Astrocyte of the spinal cord (primary cell): ENCODE results near the gene UBE2E2.

ENCODE experiments used
- DNase-seq: peaks from one replicate; pipeline ENCODE4 v3.0.0; 2011; ENCODE audit warnings: low read depth, low spot score
- H3K4me3 ChIP-seq: 2 replicates; pipeline ENCODE4 v1.5.1; 2011; ENCODE audit warnings: low read depth, mild to moderate bottlenecking, low read length, moderate library complexity
- in situ Hi-C: cut with HindIII; loops from 2 replicates; pipeline ENCODE4 v1.10.0; 2017; ENCODE audit warnings: low sequenced_read_pairs
- TF ChIP-seq, protein P1 (sequence below): IDR thresholded peaks from 2 replicates; pipeline ENCODE4 v1.5.1; 2012; ENCODE audit warnings: low read depth, mild to moderate bottlenecking, low read length, inconsistent platforms

The UBE2E2 gene

DNA sequence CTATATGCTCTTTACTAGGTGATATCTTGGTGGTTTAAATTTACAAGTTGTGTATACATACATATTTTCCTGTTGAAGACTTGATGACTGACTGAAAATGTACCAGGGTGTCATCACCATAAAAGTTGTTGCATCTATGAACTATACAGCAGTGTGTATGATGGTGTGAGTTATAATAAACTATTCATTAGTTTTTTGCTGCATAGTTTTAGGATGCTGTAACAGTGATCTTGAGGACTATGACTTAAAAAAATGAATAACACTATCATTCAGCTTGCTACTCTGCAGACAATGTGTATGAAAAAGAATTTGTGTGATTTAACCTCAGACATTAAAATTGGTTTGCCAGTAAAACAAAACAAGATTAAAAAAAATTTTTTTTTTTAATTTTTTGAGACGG is 49.0 kb downstream of the UBE2E2 start:
- in situ Hi-C loops, result no loop called here

DNA sequence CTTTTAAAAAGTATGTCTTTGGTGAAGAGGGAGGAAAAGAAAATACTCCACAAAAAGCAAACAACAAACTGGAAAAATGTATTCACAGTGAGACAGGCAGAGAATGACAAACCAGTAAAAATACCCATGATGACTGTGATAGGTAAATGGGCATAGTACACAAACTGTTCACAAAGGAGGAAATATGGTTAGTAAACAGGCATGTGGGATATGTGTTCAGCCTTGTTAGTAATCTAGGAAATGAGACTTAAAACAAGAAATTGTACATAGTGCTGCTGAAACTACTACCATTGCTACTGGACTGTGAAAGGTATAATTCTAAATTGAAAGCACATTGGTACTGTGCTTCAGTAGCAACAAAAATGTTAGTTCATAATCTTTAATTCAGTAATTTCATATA is 50.1 kb downstream of the UBE2E2 start:
- no peak overlapping the region for H3K4me3 ChIP-seq
- in situ Hi-C loops, result no loop called here
- DNase-seq, result no peak
- TF ChIP-seq, protein P1, sequence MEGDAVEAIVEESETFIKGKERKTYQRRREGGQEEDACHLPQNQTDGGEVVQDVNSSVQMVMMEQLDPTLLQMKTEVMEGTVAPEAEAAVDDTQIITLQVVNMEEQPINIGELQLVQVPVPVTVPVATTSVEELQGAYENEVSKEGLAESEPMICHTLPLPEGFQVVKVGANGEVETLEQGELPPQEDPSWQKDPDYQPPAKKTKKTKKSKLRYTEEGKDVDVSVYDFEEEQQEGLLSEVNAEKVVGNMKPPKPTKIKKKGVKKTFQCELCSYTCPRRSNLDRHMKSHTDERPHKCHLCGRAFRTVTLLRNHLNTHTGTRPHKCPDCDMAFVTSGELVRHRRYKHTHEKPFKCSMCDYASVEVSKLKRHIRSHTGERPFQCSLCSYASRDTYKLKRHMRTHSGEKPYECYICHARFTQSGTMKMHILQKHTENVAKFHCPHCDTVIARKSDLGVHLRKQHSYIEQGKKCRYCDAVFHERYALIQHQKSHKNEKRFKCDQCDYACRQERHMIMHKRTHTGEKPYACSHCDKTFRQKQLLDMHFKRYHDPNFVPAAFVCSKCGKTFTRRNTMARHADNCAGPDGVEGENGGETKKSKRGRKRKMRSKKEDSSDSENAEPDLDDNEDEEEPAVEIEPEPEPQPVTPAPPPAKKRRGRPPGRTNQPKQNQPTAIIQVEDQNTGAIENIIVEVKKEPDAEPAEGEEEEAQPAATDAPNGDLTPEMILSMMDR, result no peak

More for the DNA sequence above, 49.0 kb downstream of the UBE2E2 start:
- no peak overlapping the region for H3K4me3 ChIP-seq
- TF ChIP-seq, protein P1, result no peak
- no peak for DNase-seq

DNA sequence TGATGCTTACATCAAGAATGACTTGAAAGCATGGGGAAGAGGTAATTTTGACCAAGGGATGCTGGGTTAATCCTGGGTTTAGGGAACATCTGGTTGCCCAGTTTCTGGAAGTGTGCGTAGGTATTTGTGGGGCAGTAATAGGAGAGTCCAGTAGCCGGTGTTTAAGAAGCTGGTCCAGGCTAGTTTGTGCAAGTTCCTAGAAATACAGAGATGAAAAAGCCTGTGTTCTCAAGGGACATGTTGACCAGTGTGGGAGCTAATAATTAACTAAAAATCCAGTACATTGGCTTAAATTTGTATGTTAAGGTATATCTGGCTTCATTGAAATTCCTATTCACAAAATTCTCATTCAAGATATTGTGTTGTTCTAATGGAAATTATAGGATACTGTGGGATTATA is 51.2 kb downstream of the UBE2E2 start:
- TF ChIP-seq, protein P1, result no peak
- DNase-seq, result no peak
- in situ Hi-C loops, result no loop called here
- H3K4me3 ChIP-seq, result no peak overlapping the region

DNA sequence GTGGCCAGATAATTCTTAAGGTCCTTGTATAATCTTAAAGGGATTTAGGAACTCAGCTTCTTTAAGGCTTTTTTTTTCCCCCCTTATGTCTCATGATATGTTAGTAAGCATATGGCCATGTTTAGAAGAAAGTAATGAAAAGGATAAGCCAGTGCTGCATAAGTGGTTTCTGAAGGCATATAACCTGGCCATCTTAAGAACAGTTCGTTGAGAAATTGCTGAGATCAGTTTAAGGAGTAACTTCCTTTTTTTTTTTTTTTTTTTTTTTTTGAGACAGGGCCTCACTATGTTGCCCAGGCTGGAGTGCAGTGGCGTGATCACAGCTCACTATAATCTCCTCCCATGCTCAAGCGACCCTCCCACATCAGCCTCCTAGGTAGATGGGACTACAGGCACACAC is 51.7 kb downstream of the UBE2E2 start:
- no peak for DNase-seq

DNA sequence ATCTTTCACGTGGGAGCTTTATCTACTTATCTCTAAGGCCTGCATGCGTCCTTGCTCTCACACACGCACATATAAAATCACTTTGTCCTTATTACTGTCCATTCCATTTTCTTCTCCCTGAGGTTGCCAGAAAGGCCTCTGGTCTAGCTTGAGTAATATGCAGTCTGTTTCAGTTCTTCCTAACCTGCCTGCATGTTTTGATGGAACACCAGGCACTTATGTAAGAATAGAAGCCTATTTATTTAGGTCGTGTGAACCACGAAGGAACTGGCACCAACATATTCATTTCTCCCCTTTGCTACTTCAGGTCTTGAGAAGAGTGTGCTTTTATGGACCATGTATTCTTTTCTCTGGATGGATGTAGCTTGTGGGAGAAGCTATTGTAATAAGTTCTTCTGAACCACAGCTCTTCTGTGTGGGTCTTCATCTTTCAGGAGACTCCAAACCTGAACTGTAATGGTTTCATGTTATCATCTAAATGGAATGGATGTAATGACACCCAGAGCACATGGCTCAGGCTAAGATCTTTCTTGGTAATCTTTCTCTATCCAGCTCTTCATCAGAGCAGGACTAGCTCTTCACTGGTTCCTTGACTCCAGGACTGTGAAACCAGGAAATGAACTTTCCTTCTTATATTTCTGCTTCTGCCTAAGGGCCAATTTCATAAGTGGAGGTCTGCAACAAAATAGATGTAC is 53.8 kb downstream of the UBE2E2 start:
- DNase-seq, result no peak
- in situ Hi-C loops, result no loop called here
- H3K4me3 ChIP-seq, result no peak overlapping the region
- TF ChIP-seq, protein P1, result no peak

More for the DNA sequence above, 51.7 kb downstream of the UBE2E2 start:
- H3K4me3 ChIP-seq, result no peak overlapping the region
- TF ChIP-seq, protein P1, result no peak
- in situ Hi-C loops, result no loop called here

DNA sequence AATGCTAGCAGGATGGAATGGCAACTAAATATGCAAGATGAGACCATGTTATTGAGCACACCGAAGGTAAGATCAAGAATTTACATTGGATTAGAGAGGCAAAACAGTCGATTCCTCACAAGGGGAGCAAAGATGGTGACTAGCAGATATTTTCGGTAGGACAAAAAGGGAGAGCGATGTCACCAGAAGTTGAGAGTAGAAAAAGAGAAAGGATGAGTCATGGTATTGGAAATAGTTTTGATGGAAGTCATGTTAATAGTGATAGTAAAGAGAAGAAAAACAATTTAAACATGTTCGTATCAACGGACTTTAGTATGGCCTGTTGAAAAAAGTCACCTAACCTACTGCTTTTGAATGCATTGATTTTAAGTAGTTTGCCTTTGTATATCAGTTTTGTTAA is 55.0 kb downstream of the UBE2E2 start:
- H3K4me3 ChIP-seq, result no peak overlapping the region
- in situ Hi-C loops, result no loop called here
- TF ChIP-seq, protein P1, result no peak
- DNase-seq, result peak; percentile 28
